NCI-H748 (cell line): ENCODE measurements around the gene ATP5PF.
"Not testable (repeated sequence)": the region's sequence is repeated elsewhere in the genome, so short reads cannot be mapped to it uniquely, and the experiment has no call there.

Source experiments
- DNase-seq: peaks from one replicate; lab custom pipeline; 2025; ENCODE audit not compliant: unreplicated experiment; lab: John Stamatoyannopoulos, UW

Gene ATP5PF

DNA sequence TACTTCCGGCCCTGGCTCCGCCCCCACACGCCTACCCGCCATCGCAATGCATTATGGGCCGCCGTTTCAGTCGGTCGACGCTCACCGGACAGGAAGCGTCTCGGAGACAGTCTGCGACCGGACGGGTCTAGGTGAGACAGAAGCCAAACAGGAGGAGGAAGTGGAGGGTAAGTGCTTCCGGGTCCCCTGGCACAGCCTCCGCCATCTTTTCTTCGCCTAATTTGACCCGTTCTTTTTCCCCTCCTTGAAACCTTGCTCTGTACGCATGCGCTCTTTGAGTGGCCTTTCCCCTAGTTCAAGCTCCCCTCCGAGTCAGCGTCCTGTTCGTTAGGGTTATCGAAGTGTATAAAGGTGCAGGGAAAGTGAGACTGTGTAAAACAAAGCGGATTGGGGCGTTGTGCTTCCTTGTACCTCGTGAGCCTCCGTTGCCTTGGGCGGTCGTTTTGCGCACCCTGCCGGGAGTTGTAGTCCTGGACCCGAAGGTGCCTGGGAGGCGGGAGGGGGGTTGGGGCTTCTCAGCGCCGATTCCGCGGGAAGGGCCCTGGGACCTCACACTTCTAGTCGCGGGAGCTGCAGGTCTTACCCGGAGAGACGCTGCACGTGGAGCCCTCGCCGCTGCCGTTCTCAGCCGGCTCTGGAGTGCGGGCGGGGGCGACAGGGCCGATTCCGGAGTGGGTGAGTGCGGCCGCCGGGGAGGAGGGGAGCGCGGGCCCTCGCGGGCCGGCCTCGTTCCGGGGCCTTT, at the start of gene ATP5PF, which contains the start of gene GABPA:
ATP5PF (minus strand) TSS at position 1 of the 742 bp plus-strand sequence. CDS start 5,110 bp downstream, outside the sequence.
GABPA (plus strand) TSS at position 69 of the 742 bp plus-strand sequence. CDS start 6,627 bp downstream, outside the sequence.
- peak; percentile 98 for DNase-seq

DNA sequence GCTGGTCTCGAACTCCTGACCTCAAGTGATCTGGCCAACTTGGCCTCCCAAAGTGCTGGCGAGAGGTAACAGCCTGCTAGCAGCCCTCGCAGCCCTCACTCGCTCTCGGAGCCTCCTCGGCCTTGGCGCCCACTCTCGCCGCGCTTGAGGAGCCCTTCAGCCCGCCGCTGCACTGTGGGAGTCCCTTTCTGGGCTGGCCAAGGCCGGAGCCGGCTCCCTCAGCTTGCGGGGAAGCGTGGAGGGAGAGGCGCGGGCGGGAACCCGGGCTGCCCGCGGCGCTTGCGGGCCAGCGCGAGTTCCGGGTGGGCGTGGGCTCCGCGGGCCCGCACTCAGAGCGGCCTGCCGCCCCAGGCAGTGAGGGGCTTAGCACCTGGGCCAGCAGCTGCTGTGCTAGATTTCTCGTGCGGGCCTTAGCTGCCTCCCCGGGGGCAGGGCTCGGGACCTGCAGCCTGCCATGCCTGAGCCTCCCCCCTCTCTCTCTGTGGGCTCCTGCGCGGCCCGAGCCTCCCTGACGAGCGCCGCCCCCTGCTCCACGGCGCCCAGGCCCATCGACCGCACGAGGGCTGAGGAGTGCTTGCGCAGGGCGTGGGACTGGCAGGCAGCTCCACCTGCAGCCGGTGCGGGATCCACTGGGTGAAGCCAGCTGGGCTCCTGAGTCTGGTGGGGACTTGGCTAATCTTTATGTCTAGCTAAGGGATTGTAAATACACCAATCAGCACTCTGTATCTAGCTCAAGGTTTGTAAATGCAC, 43.6 kb upstream of the ATP5PF start:
- DNase-seq = not testable (repeated sequence)

- peak; percentile 13 for DNase-seq
Measured at GRCh38 chr21:25776440-25776839, 41.7 kb upstream of the ATP5PF start.

DNA sequence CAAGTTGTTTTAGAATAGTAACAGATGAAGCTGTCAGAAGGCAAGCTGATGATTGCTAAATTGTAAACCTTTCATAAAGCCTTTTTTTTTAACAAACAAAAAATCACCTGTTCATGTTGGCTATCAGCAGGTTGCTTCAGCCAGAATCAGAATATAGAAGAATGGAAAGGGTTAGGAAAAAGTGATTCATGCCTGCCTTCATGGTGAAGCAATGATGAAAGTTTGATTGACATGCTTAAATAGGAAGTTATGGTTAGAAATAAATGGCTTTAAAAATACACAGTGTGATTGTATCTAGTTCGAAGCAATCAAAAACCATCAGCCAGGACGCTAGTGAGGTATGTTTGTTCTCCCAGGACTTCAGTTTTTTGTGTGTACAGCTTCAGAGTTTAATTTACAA, 38.0 kb upstream of the ATP5PF start:
- no peak for DNase-seq

- no peak for DNase-seq
Measured at GRCh38 chr21:25767921-25768320, 33.2 kb upstream of the ATP5PF start.

- DNase-seq = no peak
Measured at GRCh38 chr21:25764065-25764464, 29.4 kb upstream of the ATP5PF start.

GRCh38 chr21:25760677-25761076, 26.0 kb upstream of the ATP5PF start:
- DNase-seq = no peak

- DNase-seq = no peak
Measured at GRCh38 chr21:25760061-25760460, 25.4 kb upstream of the ATP5PF start.

- DNase-seq = no peak
Measured at GRCh38 chr21:25759573-25759972, 24.9 kb upstream of the ATP5PF start.

GRCh38 chr21:25757531-25757930, 22.8 kb upstream of the ATP5PF start:
- DNase-seq = no peak

DNA sequence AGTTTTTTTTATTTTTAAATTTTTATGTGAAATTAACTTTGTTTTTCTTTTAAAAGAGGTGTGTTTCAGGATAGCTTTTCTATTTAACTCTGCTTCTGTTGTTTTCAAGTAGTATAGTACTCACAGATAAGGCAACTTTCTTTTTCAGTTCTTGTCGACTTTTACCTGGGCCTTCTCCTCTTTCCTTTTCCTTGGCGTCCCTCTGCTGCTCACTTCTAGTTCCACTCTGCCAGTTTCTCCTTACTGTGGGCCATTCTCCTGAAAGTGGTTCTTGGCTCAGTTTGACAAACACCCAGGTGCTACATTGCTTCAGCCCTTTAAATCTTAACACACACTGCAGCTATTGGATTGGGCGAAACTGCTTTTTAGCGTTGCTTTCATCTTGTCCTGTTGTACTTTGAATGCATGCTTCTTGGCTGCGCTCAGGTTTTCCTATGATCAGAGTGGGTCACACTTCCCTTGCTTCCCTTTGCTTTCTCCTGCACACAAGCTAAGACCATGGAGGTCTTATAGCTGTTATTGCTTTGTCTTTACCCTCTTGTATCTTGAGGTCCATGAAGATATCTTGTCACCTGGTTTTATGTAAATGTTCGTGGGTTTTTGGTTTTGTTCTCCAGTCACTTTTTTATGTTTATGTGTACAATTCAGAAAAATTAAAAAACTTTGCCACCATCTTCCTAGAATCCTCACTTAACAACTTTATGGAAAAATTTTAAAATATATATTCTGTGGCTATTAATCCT, 21.7 kb upstream of the ATP5PF start:
- DNase-seq = no peak

GRCh38 chr21:25752416-25752815, 17.7 kb upstream of the ATP5PF start:
- DNase-seq = no peak

- no peak for DNase-seq
Measured at GRCh38 chr21:25750085-25750484, 15.4 kb upstream of the ATP5PF start.

DNA sequence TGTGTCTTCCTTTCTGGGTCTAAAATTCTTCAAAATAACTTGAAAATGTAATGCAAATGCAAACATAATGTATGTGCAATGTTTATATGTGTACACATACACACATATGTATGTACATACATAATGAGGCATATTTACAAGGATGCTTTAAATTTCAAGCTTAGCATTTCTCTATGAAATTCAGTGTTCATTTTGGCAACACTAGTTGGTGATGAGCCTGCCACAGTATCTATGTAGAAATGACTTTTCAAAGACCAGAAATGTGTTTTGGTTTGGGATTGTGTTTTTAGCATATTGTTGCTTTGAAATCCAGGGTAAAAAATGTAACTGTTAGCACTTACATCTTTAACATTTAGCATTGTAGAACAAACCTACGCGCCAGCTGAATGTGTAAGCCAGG, 10.2 kb upstream of the ATP5PF start:
- no peak for DNase-seq

DNA sequence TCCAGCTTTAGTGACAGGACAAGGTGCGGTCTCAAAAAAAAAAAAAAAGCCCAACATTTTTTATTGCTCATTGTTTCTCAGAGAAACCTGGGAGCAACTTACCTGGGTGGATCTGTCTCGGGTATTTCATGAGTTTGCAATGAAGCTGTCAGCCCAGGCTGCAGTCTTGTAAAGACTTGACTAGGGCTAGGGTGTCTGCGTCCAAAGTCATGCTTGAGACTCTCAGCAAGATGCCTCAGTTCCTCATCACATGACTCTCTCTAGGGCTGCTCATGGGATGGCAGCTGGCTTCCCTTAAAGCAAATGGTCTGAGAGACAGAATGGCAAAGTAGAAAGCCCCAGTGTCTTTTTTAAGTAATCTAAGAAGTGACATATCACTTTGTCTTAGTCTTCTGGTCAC, 8.2 kb upstream of the ATP5PF start:
- no peak for DNase-seq

- no peak for DNase-seq
Measured at GRCh38 chr21:25737421-25737820, 2.7 kb upstream of the ATP5PF start.

GRCh38 chr21:25735646-25736597, 1.2 kb upstream of the ATP5PF start:
- DNase-seq = peak; percentile 82

DNA sequence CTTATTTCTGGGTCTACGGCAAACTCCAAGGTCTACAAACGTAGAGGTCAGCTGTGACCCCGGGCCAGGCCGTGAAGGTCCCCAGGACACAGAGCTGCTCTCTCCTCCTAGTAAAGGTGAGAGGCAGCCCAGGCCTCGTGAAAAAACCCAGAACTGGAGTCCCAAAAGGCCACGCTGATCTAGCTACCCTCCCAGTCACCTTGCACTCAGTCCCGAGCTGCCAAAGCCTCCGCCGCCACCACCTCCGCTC, 125 bp downstream of the ATP5PF start:
- no peak for DNase-seq

GRCh38 chr21:25733859-25734653, 648 bp downstream of the ATP5PF start:
- peak; percentile 10 for DNase-seq
